Mesothelial cell of epicardium (in vitro differentiated cells): ENCODE measurements around the gene SLC36A1. TPM values are rescaled to one million over a fixed set of nuclear protein-coding genes. Genes with fewer than 3 reads are reported as not detected.
A peak's percentile ranks its signal among the peaks of the same experiment; 100 is the strongest.

ENCODE experiments used
- DNase-seq, 2 experiments: peaks; one replicate each; pipeline ENCODE4 v3.0.0; 2021; ENCODE audit warnings: low spot score in 2 of 2; ENCODE audit not compliant: unreplicated experiment in 2 of 2
- H3K27ac Mint-ChIP-seq: 2 replicates; pipeline ENCODE4 v1.8.0; 2021; ENCODE audit warnings: mixed read lengths
- H3K27me3 Mint-ChIP-seq: 2 replicates; pipeline ENCODE4 v1.8.0; 2021; ENCODE audit warnings: low read depth, mixed read lengths
- H3K36me3 Mint-ChIP-seq: 2 replicates; pipeline ENCODE4 v1.8.0; 2021; ENCODE audit warnings: mixed read lengths
- H3K4me1 Mint-ChIP-seq: 2 replicates; pipeline ENCODE4 v1.8.0; 2021; ENCODE audit warnings: mixed read lengths
- H3K4me3 Mint-ChIP-seq: 2 replicates; pipeline ENCODE4 v1.8.0; 2021; ENCODE audit warnings: mild to moderate bottlenecking, moderate library complexity, mixed read lengths
- H3K9me3 Mint-ChIP-seq: 2 replicates; pipeline ENCODE4 v1.8.0; 2021; ENCODE audit warnings: mixed read lengths
- CTCF ChIP-seq: fragments of 200-600 bp; sonication (generic); IDR thresholded peaks from one replicate; pipeline ENCODE4 v1.5.0; 2021; ENCODE audit warnings: antibody characterized with exemption; ENCODE audit not compliant: unreplicated experiment
- total RNA-seq: library from RNA; stranded (reverse); gene quantifications from 3 replicates; pipeline ENCODE4 v1.2.1, GENCODE V29; 2021

SLC36A1 gene
- total RNA-seq, 1 donor from 2014 or later: 14.7 TPM

DNA sequence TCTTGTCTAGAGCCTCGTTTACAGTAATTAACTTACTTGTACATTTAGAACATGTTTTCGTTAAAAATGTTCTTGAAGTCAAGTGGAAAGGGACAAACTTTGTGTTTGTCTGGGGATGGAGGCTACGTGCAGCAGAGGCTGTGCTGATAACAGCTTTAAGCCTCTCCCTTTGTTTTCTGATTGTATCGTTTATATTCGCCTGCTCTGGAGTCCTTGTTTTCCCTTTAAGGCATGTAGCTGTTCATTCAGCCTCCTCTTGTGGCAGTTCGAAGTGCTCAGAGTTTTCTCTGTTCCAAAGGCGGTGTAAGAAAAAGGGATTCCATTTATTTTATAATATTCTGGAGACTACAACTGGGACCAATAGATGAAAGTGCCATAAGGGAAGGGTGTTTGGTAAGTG is 1.9 kb downstream of the SLC36A1 start:
- DNase-seq: no peak
- peaks cover 7% of the 10 kb centered on the region for H3K27me3 Mint-ChIP-seq
- H3K27ac Mint-ChIP-seq: no peak overlapping the region
- H3K4me3 Mint-ChIP-seq: peak overlapping the region; percentile 91
- H3K36me3 Mint-ChIP-seq: no peaks in the 10 kb centered on the region
- no peak for TF ChIP-seq CTCF
- peaks cover 12% of the 10 kb centered on the region for H3K4me1 Mint-ChIP-seq
- peaks cover 4% of the 10 kb centered on the region for H3K9me3 Mint-ChIP-seq

DNA sequence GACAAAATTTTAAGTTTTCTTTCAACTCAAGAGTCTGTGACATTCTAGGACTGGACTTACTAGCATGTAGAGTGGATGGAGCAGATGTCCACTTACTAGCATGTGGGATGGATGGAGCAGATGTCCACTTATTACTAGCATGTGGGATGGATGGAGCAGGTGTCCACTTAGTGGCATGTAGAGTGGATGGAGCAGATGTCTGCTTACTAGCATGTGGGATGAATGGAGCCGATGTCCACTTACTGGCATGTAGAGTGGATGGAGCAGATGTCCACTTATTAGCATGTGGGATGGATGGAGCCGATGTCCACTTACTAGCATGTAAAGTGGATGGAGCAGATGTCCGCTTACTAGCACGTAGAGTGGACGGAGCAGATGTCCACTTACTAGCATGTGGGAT is 2.4 kb downstream of the SLC36A1 start:
- no peak overlapping the region for H3K27ac Mint-ChIP-seq
- H3K4me1 Mint-ChIP-seq: peaks cover 12% of the 10 kb centered on the region
- no peak overlapping the region for H3K4me3 Mint-ChIP-seq
- peaks cover 3% of the 10 kb centered on the region for H3K9me3 Mint-ChIP-seq
- no peaks in the 10 kb centered on the region for H3K36me3 Mint-ChIP-seq
- peaks cover 5% of the 10 kb centered on the region for H3K27me3 Mint-ChIP-seq
- no peak for TF ChIP-seq CTCF
- DNase-seq: no peak

GRCh38 chr5:151450605-151451004 is 3.2 kb downstream of the SLC36A1 start:
- H3K4me3 Mint-ChIP-seq: no peak overlapping the region
- H3K36me3 Mint-ChIP-seq: no peaks in the 10 kb centered on the region
- H3K27me3 Mint-ChIP-seq: no peaks in the 10 kb centered on the region
- no peak for TF ChIP-seq CTCF
- H3K4me1 Mint-ChIP-seq: peaks cover 12% of the 10 kb centered on the region
- no peak for DNase-seq
- H3K9me3 Mint-ChIP-seq: no peaks in the 10 kb centered on the region
- H3K27ac Mint-ChIP-seq: no peak overlapping the region

GRCh38 chr5:151451626-151452520 is 4.5 kb downstream of the SLC36A1 start:
- no peak for DNase-seq
- Mint-ChIP-seq H3K4me3 (no peak overlapping the region), H3K27ac (no peak overlapping the region), H3K36me3 (no peaks in the 10 kb centered on the region), H3K9me3 (no peaks in the 10 kb centered on the region), H3K4me1 (peaks cover 16% of the 10 kb centered on the region), H3K27me3 (no peaks in the 10 kb centered on the region)
- TF ChIP-seq CTCF: no peak

- no peak overlapping the region for H3K27ac Mint-ChIP-seq
Observed at GRCh38 chr5:151454166-151454565, 6.8 kb downstream of the SLC36A1 start.

More at GRCh38 chr5:151454166-151454565, 6.8 kb downstream of the SLC36A1 start:
- H3K4me3 Mint-ChIP-seq: no peak overlapping the region
- TF ChIP-seq CTCF: no peak
- H3K9me3 Mint-ChIP-seq: no peaks in the 10 kb centered on the region
- peaks cover 1% of the 10 kb centered on the region for H3K36me3 Mint-ChIP-seq
- H3K4me1 Mint-ChIP-seq: peaks cover 6% of the 10 kb centered on the region
- H3K27me3 Mint-ChIP-seq: no peaks in the 10 kb centered on the region
- no peak for DNase-seq
